ENCODE measurements around the gene MIA3. TPM values are rescaled to one million over a fixed set of nuclear protein-coding genes. Genes with fewer than 3 reads are reported as not detected.

Gene MIA3
- total and polyA plus RNA-seq, 9 of the 15 experiments (the other 6 are each of a cell fraction or from before 2014, with no cell fraction given), result 21.6 to 89.4 (median 40.8) TPM

DNA sequence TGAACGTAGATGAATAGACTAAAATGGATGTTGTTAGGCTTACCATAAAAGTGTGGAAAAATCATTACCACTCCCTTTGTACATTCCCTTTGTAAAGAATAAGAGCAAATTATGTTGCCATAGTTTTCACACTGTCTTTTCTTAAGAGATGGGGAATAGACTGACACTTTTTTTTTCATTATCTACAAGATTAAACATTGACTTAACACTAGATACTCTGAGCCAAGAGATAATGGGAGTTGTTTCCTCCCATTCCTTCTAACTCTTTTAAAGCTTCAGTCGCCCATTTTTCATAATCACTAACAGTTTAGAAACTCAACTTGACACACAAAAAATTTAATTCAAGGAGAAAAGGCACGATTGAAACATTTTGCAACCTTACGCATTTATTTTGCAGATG lies 84.3 kb downstream of the MIA3 start:
- Histone ChIP-seq H3K4me2 (ENCODE audit: insufficient read depth, low read length) (no peak overlapping the region), H2AFZ (ENCODE audit: low read depth, low read length) (no peak overlapping the region), H3K4me1 (replicated peaks in 1 of 2; ENCODE audit: control insufficient read depth in 2 of 2, insufficient read depth in 2 of 2, low read length in 2 of 2) (no peaks in the 10 kb centered on the region), H3K79me2 (ENCODE audit: control insufficient read depth, insufficient read depth, low read length) (peaks cover 36% of the 10 kb centered on the region), H3K36me3 (ENCODE audit: control insufficient read depth, insufficient read depth, low read length) (peaks cover 38% of the 10 kb centered on the region), H3K9me1 (ENCODE audit: control insufficient read depth, insufficient read depth, low read length) (no peaks in the 10 kb centered on the region), H3K9me3 (replicated peaks; ENCODE audit: control insufficient read depth, insufficient read depth, low read depth, low read length) (no peaks in the 10 kb centered on the region), H3K27ac (ENCODE audit: extremely low read depth, low read depth, low read length) (no peak overlapping the region), H3K4me3 (no peak overlapping the region), H3K27me3 (ENCODE audit: control insufficient read depth in 2 of 2, insufficient read depth in 2 of 2, low read length in 2 of 2) (no peaks in the 10 kb centered on the region), H4K20me1 (replicated peaks; ENCODE audit: control insufficient read depth, insufficient read depth, low read length) (no peaks in the 10 kb centered on the region), H3K9ac (ENCODE audit: insufficient read depth in 1 of 2, low read depth in 2 of 2, low read length in 2 of 2) (no peak overlapping the region)
- intact Hi-C loops (cut with micrococcal nuclease) (no loop called here), in situ Hi-C loops (cut with MboI) (no loop called here)
- BruUV-seq (replicated peaks), result no TSS peak
- FAIRE-seq (no peak), DNase-seq (ENCODE audit: extremely low read depth in 1 of 4, low spot score in 3 of 4) (no peak), ATAC-seq (no peak)
- WGBS (ENCODE audit: insufficient coverage, low coverage, missing lambda C conversion rate), result 91% methylated on average over 4 of the region's 4 CpGs
- ChIA-PET CTCF (ENCODE audit: low intra/inter-chr PET ratio) (no interaction called here), POLR2A (no interaction called here)
- TF ChIP-seq MTA3 (IDR thresholded peaks at IDR 0.05; ENCODE audit: borderline replicate concordance) (no peak), RBBP5 (IDR thresholded peaks at IDR 0.05; ENCODE audit: borderline replicate concordance, insufficient read depth, low read length, poor library complexity, severe bottlenecking) (no peak), JUN (IDR thresholded peaks at IDR 0.05; ENCODE audit: borderline replicate concordance, low read depth, low read length) (no peak), JUN (CRISPR knock-in tag; IDR thresholded peaks at IDR 0.05; ENCODE audit: borderline replicate concordance) (no peak), KDM4B (IDR thresholded peaks at IDR 0.05; ENCODE audit: borderline replicate concordance in 2 of 2, low read depth in 1 of 2) (no peak), PHTF2 (CRISPR knock-in tag; IDR thresholded peaks at IDR 0.05) (no peak), SOX6 (IDR thresholded peaks at IDR 0.05) (no peak), GABPB1 (CRISPR knock-in tag; IDR thresholded peaks at IDR 0.05) (no peak), COPS2 (conservative IDR thresholded peaks at IDR 0.05) (no peak), HSF4 (CRISPR knock-in tag; IDR thresholded peaks at IDR 0.05; ENCODE audit: borderline replicate concordance) (no peak), NR2C1 (IDR thresholded peaks at IDR 0.05) (no peak), NR2C1 (tag; IDR thresholded peaks at IDR 0.05) (no peak), TAF7 (tag; IDR thresholded peaks at IDR 0.05) (no peak), ZNF311 (CRISPR knock-in tag; IDR thresholded peaks at IDR 0.05) (no peak), HIVEP1 (CRISPR knock-in tag; IDR thresholded peaks at IDR 0.05) (no peak)
- TF ChIP-seq, protein P1, sequence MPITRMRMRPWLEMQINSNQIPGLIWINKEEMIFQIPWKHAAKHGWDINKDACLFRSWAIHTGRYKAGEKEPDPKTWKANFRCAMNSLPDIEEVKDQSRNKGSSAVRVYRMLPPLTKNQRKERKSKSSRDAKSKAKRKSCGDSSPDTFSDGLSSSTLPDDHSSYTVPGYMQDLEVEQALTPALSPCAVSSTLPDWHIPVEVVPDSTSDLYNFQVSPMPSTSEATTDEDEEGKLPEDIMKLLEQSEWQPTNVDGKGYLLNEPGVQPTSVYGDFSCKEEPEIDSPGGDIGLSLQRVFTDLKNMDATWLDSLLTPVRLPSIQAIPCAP (CRISPR knock-in tag; IDR thresholded peaks at IDR 0.05; ENCODE audit: borderline replicate concordance), result no peak
- TF ChIP-seq, protein P2, sequence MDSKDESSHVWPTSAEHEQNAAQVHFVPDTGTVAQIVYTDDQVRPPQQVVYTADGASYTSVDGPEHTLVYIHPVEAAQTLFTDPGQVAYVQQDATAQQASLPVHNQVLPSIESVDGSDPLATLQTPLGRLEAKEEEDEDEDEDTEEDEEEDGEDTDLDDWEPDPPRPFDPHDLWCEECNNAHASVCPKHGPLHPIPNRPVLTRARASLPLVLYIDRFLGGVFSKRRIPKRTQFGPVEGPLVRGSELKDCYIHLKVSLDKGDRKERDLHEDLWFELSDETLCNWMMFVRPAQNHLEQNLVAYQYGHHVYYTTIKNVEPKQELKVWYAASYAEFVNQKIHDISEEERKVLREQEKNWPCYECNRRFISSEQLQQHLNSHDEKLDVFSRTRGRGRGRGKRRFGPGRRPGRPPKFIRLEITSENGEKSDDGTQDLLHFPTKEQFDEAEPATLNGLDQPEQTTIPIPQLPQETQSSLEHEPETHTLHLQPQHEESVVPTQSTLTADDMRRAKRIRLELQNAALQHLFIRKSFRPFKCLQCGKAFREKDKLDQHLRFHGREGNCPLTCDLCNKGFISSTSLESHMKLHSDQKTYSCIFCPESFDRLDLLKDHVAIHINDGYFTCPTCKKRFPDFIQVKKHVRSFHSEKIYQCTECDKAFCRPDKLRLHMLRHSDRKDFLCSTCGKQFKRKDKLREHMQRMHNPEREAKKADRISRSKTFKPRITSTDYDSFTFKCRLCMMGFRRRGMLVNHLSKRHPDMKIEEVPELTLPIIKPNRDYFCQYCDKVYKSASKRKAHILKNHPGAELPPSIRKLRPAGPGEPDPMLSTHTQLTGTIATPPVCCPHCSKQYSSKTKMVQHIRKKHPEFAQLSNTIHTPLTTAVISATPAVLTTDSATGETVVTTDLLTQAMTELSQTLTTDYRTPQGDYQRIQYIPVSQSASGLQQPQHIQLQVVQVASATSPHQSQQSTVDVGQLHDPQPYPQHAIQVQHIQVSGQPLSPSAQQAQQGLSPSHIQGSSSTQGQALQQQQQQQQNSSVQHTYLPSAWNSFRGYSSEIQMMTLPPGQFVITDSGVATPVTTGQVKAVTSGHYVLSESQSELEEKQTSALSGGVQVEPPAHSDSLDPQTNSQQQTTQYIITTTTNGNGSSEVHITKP (IDR thresholded peaks at IDR 0.05; ENCODE audit: partially characterized antibody), result no peak
- TF ChIP-seq, protein P3, sequence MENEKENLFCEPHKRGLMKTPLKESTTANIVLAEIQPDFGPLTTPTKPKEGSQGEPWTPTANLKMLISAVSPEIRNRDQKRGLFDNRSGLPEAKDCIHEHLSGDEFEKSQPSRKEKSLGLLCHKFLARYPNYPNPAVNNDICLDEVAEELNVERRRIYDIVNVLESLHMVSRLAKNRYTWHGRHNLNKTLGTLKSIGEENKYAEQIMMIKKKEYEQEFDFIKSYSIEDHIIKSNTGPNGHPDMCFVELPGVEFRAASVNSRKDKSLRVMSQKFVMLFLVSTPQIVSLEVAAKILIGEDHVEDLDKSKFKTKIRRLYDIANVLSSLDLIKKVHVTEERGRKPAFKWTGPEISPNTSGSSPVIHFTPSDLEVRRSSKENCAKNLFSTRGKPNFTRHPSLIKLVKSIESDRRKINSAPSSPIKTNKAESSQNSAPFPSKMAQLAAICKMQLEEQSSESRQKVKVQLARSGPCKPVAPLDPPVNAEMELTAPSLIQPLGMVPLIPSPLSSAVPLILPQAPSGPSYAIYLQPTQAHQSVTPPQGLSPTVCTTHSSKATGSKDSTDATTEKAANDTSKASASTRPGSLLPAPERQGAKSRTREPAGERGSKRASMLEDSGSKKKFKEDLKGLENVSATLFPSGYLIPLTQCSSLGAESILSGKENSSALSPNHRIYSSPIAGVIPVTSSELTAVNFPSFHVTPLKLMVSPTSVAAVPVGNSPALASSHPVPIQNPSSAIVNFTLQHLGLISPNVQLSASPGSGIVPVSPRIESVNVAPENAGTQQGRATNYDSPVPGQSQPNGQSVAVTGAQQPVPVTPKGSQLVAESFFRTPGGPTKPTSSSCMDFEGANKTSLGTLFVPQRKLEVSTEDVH (IDR thresholded peaks at IDR 0.05; ENCODE audit: low read depth, partially characterized antibody), result no peak
